ENCODE results near the gene TKTL2. TPM values are rescaled to one million over a fixed set of nuclear protein-coding genes. Genes with fewer than 3 reads are reported as not detected.
"Not testable (repeated sequence)": the region's sequence is repeated elsewhere in the genome, so short reads cannot be mapped to it uniquely, and the experiment has no call there.

Gene TKTL2
- total RNA-seq, 1 donor from 2014 or later, result not detected

DNA sequence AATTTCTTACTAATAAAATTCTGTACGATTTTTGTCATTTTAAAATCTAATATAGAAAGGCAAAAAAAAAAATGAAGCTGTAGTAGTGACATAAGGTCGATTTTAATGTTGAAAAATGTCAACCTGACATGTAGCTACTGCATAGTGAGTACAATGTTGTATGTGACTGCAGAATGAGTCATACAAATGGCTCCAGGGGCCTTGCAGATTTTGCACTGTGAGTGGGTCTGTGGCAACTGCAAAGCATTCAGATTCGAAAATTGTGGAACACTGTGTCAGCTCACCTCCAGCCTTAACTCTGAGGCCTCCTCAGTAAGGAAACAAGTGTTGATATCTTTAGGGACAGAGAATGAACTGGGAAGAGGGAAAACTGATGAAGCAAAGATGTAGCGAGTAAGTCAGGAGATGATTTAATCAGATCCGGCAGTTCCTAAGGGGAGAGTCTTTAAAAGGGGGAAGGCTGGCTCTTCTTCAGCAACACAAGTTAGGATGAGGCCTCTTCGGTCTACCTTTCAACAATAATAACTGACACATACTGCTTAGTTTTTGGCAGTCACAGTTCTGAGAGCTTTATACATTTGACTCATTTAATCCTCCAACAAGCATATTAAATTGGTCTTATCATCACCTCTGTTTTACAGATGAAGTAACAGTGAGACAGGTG is 24.9 kb downstream of the TKTL2 start:
- no peak for DNase-seq (ENCODE audit: low read depth in 2 of 2)

DNA sequence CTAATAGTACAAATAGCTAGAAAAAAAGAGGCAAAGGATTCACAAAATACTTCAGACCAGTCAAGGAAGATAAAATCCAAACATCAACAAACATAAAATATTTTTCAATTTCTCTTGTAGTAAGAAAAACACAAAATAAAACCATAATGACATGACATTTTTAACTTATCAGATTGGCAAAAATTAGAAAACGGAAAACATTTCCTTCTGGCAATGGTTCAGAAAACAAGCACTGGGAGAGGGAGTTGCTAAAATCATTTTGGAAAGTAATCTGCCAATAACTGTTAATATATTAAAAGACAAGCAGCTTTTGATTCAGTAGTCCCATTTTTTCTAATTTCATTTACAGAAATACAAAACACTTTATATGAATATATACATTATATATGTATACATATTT is 26.1 kb downstream of the TKTL2 start:
- peak in 1 of 2 donors; percentile 3 for DNase-seq (ENCODE audit: low read depth in 2 of 2)

- not testable (repeated sequence) for DNase-seq (ENCODE audit: low read depth in 2 of 2)
Measured at GRCh38 chr4:163447023-163447422, 26.5 kb downstream of the TKTL2 start.

GRCh38 chr4:163440040-163440439 is 33.5 kb downstream of the TKTL2 start:
- DNase-seq (ENCODE audit: low read depth in 2 of 2), result no peak

Other genes starting within 250 kb of the TKTL2 start
- gene NPY1R, start 141.2 kb downstream of the TKTL2 start, total RNA-seq, result under 0.01 TPM in 1 of 2 replicates, not detected in the other
- gene NPY5R, start 129.9 kb downstream of the TKTL2 start, total RNA-seq, result not detected in 2 replicates
- gene TMA16, start 20.9 kb upstream of the TKTL2 start, total RNA-seq, result 14.9 and 18.3 TPM in 2 replicates

Data from lung microvascular endothelial cell (primary cell).